Measurements from ENCODE around the gene COG1.

The COG1 gene

DNA sequence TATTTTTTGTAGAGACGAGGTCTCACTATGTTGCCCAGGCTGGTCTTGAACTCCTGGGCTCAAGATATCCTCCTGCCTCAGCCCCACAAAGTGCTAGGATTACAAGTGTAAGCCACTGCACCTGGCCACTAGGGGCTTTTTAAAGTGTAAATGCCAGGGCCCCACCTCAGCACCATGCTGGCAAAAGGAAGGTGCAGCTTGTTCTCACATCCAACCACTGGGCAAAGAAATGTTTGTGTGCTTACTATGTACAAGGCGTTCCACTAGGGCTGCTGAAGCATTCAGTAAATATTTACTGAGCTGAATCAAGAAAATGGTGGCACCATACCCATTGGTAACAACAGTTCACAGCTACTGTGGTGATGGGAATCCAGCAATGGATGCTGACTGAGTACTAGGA, 22.6 kb downstream of the COG1 start:
- Histone ChIP-seq H3K36me3 (ENCODE audit: control insufficient read depth in 2 of 2, insufficient read depth in 2 of 2, low read length in 2 of 2) (peaks cover 2 to 12% of the 10 kb centered on the region in 2 donors), H3K27me3 (ENCODE audit: control insufficient read depth in 1 of 2, insufficient read depth in 2 of 2, low read length in 2 of 2) (no peaks in the 10 kb centered on the region), H3K4me1 (ENCODE audit: control insufficient read depth, insufficient read depth, low read length) (no peaks in the 10 kb centered on the region), H3K4me3 (ENCODE audit: low read length in 2 of 2) (no peak overlapping the region), H3K9ac (ENCODE audit: low read length in 2 of 2) (no peak overlapping the region), H3K27ac (ENCODE audit: low read length) (no peak overlapping the region), H3K9me3 (ENCODE audit: control insufficient read depth in 2 of 2, low read length in 2 of 2) (no peaks in the 10 kb centered on the region)

DNA sequence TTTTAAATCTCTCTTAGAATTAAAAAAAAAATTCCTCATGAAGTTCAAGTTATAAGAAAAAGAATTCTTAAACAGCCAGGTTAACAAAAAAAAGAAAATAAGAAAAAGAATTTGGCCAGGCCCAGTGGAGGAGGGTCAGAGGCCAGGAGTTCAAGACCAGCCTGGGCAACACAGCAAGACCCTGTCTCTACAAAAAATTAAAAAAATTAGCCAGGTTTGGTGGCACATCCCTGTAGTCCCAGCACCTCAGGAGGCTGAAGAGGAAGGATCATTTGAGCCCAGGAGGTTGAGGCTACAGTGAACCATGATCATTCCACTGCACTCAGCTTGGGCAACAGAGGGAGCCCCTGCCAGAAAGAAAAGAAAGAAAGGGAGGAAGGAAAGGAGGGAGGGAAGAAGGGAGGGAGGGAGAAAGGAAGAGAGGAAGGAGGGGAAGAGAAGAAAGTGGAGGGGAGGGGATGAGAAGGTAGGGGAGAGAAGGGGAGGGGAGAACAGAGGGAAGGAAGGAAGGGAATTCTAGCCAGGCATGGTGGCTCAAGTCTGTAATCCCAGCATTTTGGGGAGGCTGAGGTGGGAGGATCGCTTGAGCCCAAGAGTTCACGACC, 30.9 kb downstream of the COG1 start:
- Histone ChIP-seq H3K4me1 (ENCODE audit: control insufficient read depth, insufficient read depth, low read length) (peaks cover 3% of the 10 kb centered on the region), H3K27ac (ENCODE audit: low read length) (no peak overlapping the region), H3K36me3 (ENCODE audit: control insufficient read depth in 2 of 2, insufficient read depth in 2 of 2, low read length in 2 of 2) (no peaks in the 10 kb centered on the region), H3K27me3 (ENCODE audit: control insufficient read depth in 1 of 2, insufficient read depth in 2 of 2, low read length in 2 of 2) (no peaks in the 10 kb centered on the region), H3K4me3 (ENCODE audit: low read length in 2 of 2) (no peak overlapping the region), H3K9ac (ENCODE audit: low read length in 2 of 2) (no peak overlapping the region), H3K9me3 (ENCODE audit: control insufficient read depth in 2 of 2, low read length in 2 of 2) (no peaks in the 10 kb centered on the region)

DNA sequence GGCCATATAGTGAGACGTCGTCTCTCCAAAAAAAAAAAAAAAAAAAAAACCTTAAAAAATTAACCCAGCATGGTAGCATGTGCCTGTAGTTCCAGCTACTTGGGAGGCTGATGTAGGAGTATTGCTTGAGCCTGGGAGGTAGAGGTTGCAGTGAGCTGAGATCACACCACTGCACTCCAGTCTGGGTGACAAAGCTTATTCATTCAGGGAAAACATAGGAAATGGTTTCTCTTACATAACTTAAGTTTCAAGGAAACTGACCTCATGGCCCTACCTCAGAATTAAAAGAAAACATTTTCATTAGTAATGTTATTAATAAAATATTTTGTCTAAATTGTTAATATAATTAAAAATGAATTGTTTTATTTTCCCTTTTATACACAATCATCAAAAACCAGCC, 31.4 kb downstream of the COG1 start:
- Histone ChIP-seq H3K36me3 (ENCODE audit: control insufficient read depth in 2 of 2, insufficient read depth in 2 of 2, low read length in 2 of 2) (no peaks in the 10 kb centered on the region), H3K9ac (ENCODE audit: low read length in 2 of 2) (no peak overlapping the region), H3K27me3 (ENCODE audit: control insufficient read depth in 1 of 2, insufficient read depth in 2 of 2, low read length in 2 of 2) (no peaks in the 10 kb centered on the region), H3K27ac (ENCODE audit: low read length) (no peak overlapping the region), H3K9me3 (ENCODE audit: control insufficient read depth in 2 of 2, low read length in 2 of 2) (no peaks in the 10 kb centered on the region), H3K4me3 (ENCODE audit: low read length in 2 of 2) (no peak overlapping the region), H3K4me1 (ENCODE audit: control insufficient read depth, insufficient read depth, low read length) (peaks cover 3% of the 10 kb centered on the region)

DNA sequence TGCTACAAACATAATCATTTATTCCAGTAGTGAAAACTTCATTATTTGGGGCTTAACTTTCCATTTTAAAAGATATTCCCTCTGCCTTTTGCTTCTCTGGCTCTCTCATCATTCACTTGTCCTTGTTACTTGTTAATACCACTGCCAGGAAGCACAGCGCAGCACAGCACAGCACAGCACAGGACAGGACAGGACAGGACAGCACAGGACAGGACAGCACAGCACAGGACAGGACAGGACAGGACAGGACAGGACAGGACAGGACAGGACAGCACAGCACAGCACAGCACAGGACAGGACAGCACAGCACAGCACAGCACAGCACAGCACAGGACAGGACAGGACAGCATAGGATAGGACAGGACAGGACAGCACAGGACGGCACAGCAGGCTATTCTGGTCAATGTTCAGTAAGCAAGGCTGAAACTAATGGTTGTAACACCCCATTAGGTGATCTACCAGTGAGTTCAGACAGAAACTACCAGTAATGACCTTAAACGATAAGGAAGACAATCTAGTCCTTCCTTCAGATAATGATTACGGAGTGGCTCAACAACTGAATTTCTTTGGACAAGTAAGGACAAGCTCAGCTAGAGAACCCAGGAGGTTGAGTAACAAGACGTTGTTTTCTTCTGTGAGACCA, 31.9 kb downstream of the COG1 start:
- no peak overlapping the region for H3K9ac ChIP-seq (ENCODE audit: low read length in 2 of 2)

DNA sequence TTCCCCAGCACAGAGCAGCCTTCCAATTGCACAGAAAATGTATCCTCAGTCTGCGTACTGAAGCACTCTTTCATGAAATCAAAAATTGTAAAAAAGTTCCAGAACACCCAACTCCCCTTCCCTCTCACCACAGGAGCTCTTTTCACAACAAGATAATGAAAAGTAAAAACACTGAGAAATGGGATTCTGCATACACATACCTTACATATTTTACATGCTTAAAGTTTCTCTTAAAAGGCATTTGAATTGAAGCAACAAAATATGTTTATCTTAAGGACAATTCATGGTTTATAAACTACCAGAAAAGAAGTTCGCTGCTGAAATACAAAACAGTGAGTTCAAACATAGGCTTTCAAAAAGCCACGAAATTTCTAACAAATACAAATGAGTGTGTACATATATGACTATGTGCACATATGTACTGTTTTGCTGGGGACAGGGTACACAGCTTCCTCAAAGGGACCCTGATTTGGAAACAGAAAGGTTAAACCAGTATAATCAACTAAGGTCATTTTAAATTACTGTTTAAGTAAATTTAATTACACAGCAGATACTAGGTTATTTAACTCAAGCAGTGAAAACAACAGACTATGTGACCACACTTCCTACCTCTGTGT, 33.8 kb downstream of the COG1 start:
- H3K36me3 ChIP-seq (ENCODE audit: control insufficient read depth in 2 of 2, insufficient read depth in 2 of 2, low read length in 2 of 2): no peaks in the 10 kb centered on the region
- H3K9ac ChIP-seq (ENCODE audit: low read length in 2 of 2): no peak overlapping the region
- no peaks in the 10 kb centered on the region for H3K9me3 ChIP-seq (ENCODE audit: control insufficient read depth in 2 of 2, low read length in 2 of 2)
- H3K27me3 ChIP-seq (ENCODE audit: control insufficient read depth in 1 of 2, insufficient read depth in 2 of 2, low read length in 2 of 2): no peaks in the 10 kb centered on the region
- no peak overlapping the region for H3K4me3 ChIP-seq (ENCODE audit: low read length in 2 of 2)
- no peak overlapping the region for H3K27ac ChIP-seq (ENCODE audit: low read length)
- peaks cover 6% of the 10 kb centered on the region for H3K4me1 ChIP-seq (ENCODE audit: control insufficient read depth, insufficient read depth, low read length)

More for the DNA sequence above, 31.9 kb downstream of the COG1 start:
- H3K36me3 ChIP-seq (ENCODE audit: control insufficient read depth in 2 of 2, insufficient read depth in 2 of 2, low read length in 2 of 2): no peaks in the 10 kb centered on the region
- no peak overlapping the region for H3K27ac ChIP-seq (ENCODE audit: low read length)
- H3K9me3 ChIP-seq (ENCODE audit: control insufficient read depth in 2 of 2, low read length in 2 of 2): no peaks in the 10 kb centered on the region
- no peaks in the 10 kb centered on the region for H3K27me3 ChIP-seq (ENCODE audit: control insufficient read depth in 1 of 2, insufficient read depth in 2 of 2, low read length in 2 of 2)
- H3K4me3 ChIP-seq (ENCODE audit: low read length in 2 of 2): no peak overlapping the region
- H3K4me1 ChIP-seq (ENCODE audit: control insufficient read depth, insufficient read depth, low read length): peaks cover 3% of the 10 kb centered on the region

DNA sequence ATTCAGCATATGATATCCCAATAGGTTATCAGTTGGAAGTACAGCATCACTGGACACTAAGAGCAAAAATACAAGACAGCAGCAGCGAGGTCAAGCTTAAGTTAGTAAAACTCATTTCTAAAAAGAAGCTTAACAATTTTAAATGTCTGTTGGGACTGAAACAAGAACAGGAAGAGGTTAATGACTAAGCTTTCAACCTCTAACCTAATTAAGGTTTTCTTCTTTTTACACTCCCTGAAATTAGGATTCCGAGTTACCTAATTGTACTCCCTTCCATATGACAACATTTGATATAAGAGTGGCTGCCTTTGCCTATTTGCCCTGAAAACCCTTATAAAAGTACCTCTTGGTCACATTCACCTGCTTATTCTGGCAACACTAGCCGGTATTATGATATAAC, 34.5 kb downstream of the COG1 start:
- Histone ChIP-seq H3K27ac (ENCODE audit: low read length) (no peak overlapping the region), H3K27me3 (ENCODE audit: control insufficient read depth in 1 of 2, insufficient read depth in 2 of 2, low read length in 2 of 2) (no peaks in the 10 kb centered on the region), H3K4me3 (ENCODE audit: low read length in 2 of 2) (no peak overlapping the region), H3K4me1 (ENCODE audit: control insufficient read depth, insufficient read depth, low read length) (peaks cover 6% of the 10 kb centered on the region), H3K9ac (ENCODE audit: low read length in 2 of 2) (peak overlapping the region in 1 of 2 donors; percentile 2), H3K9me3 (ENCODE audit: control insufficient read depth in 2 of 2, low read length in 2 of 2) (no peaks in the 10 kb centered on the region), H3K36me3 (ENCODE audit: control insufficient read depth in 2 of 2, insufficient read depth in 2 of 2, low read length in 2 of 2) (no peaks in the 10 kb centered on the region)

DNA sequence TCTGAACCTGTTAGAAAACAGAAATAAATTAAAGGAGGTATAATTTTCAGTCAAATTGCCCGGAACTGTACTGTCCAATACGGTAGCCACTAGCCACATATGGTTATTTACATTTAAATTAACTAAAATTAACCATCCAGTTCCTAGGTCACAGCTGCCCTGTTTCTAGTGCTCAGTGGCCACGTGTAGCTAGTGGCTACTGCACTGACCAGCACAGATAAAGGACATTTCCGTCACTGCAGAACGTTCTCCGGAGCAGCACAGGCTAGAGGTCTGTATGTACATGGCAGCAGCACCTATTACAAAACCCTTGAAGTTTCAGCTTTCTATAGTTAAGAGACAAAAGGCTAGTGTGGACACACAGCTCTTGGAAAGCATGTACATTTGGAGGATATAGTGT, 35.1 kb downstream of the COG1 start:
- Histone ChIP-seq H3K36me3 (ENCODE audit: control insufficient read depth in 2 of 2, insufficient read depth in 2 of 2, low read length in 2 of 2) (no peaks in the 10 kb centered on the region), H3K4me3 (ENCODE audit: low read length in 2 of 2) (no peak overlapping the region), H3K9ac (ENCODE audit: low read length in 2 of 2) (no peak overlapping the region), H3K27me3 (ENCODE audit: control insufficient read depth in 1 of 2, insufficient read depth in 2 of 2, low read length in 2 of 2) (no peaks in the 10 kb centered on the region), H3K27ac (ENCODE audit: low read length) (no peak overlapping the region), H3K4me1 (ENCODE audit: control insufficient read depth, insufficient read depth, low read length) (peaks cover 8% of the 10 kb centered on the region), H3K9me3 (ENCODE audit: control insufficient read depth in 2 of 2, low read length in 2 of 2) (no peaks in the 10 kb centered on the region)

DNA sequence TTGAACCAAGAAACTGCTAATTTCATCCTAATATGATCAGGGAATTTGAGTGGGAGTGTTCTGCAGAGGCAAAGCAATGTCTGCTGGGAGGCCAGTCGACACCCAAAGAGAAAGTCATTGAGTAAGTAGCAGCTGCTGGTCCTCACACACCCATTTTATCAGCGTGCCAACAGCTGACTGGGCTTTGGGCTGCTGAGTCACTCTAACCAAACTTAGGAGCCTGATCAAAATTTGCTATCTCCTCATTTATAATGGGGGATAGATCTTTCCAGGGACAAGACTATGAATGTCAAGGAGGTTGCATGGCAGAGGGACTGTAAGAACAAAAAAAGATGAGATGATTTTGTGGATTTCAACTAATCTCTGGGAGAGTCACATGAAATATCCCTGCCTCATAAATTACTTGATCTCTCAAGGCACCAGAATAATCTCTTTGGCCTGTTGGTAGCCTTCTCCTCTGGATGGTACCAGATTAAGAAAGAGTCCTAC, 35.9 kb downstream of the COG1 start:
- H3K4me1 ChIP-seq (ENCODE audit: control insufficient read depth, insufficient read depth, low read length): peaks cover 16% of the 10 kb centered on the region
- H3K36me3 ChIP-seq (ENCODE audit: control insufficient read depth in 2 of 2, insufficient read depth in 2 of 2, low read length in 2 of 2): no peaks in the 10 kb centered on the region
- H3K4me3 ChIP-seq (ENCODE audit: low read length in 2 of 2): no peak overlapping the region
- H3K27ac ChIP-seq (ENCODE audit: low read length): no peak overlapping the region
- no peak overlapping the region for H3K9ac ChIP-seq (ENCODE audit: low read length in 2 of 2)
- no peaks in the 10 kb centered on the region for H3K27me3 ChIP-seq (ENCODE audit: control insufficient read depth in 1 of 2, insufficient read depth in 2 of 2, low read length in 2 of 2)
- no peaks in the 10 kb centered on the region for H3K9me3 ChIP-seq (ENCODE audit: control insufficient read depth in 2 of 2, low read length in 2 of 2)

DNA sequence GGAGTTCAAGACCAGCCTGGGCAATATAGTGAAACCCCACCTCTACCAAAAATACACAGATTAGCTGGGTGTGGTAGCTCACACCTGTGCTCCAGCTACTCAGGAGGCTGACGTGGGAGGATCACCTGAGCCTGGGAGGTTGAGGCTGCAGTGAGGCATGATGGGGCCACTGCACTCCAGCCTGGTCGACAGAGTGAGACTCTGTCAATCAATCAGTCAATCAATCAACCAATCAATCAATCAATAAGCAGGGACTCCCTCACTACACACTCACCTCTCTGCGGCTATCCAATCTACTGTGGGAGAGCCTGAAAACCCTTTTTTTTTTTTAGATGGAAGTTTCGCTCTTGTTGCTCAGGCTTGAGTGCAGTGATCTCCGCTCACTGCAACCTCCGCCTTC, 37.2 kb downstream of the COG1 start:
- H3K36me3 ChIP-seq (ENCODE audit: control insufficient read depth in 2 of 2, insufficient read depth in 2 of 2, low read length in 2 of 2): no peaks in the 10 kb centered on the region
- no peaks in the 10 kb centered on the region for H3K27me3 ChIP-seq (ENCODE audit: control insufficient read depth in 1 of 2, insufficient read depth in 2 of 2, low read length in 2 of 2)
- H3K9ac ChIP-seq (ENCODE audit: low read length in 2 of 2): no peak overlapping the region
- H3K9me3 ChIP-seq (ENCODE audit: control insufficient read depth in 2 of 2, low read length in 2 of 2): no peaks in the 10 kb centered on the region
- peaks cover 17% of the 10 kb centered on the region for H3K4me1 ChIP-seq (ENCODE audit: control insufficient read depth, insufficient read depth, low read length)
- H3K4me3 ChIP-seq (ENCODE audit: low read length in 2 of 2): no peak overlapping the region
- no peak overlapping the region for H3K27ac ChIP-seq (ENCODE audit: low read length)

DNA sequence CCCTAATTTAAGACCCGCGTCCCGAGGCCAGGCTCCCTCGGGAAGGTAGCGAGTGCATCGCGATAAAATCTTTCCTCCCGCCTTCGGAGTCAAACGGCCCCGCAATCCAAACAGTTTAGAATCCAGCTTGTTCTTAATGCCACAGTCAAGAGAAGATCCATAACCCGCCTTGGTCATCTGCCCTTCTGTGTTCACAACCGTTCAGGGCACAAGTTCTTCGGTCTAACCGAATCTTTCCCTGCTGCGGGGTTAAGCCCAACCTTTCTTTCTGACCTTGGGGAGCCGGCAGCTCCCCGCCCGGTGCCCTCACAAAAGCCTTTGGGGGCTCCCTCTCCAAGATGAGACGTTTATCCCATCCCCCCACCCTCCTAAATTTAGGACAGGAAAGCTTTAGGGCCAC, 38.5 kb downstream of the COG1 start:
- Histone ChIP-seq H3K27me3 (ENCODE audit: control insufficient read depth in 1 of 2, insufficient read depth in 2 of 2, low read length in 2 of 2) (no peaks in the 10 kb centered on the region), H3K9me3 (ENCODE audit: control insufficient read depth in 2 of 2, low read length in 2 of 2) (no peaks in the 10 kb centered on the region), H3K9ac (ENCODE audit: low read length in 2 of 2) (peak overlapping the region; percentile 66 to 85), H3K27ac (ENCODE audit: low read length) (no peak overlapping the region), H3K4me1 (ENCODE audit: control insufficient read depth, insufficient read depth, low read length) (peaks cover 17% of the 10 kb centered on the region), H3K4me3 (ENCODE audit: low read length in 2 of 2) (peak overlapping the region; percentile 73 to 90), H3K36me3 (ENCODE audit: control insufficient read depth in 2 of 2, insufficient read depth in 2 of 2, low read length in 2 of 2) (peaks cover 0 to under 1% of the 10 kb centered on the region in 2 donors)
